Colonic mucosa (tissue), 4 donors: ENCODE data around the gene TMEM190. TPM values are rescaled to one million over a fixed set of nuclear protein-coding genes. Genes with fewer than 3 reads are reported as not detected.
A peak's percentile ranks its signal among the peaks of the same experiment; 100 is the strongest.

Source experiments
- DNase-seq: peaks from one replicate; pipeline ENCODE4 v3.0.0-alpha.2; 2020
- H3K27ac ChIP-seq: fragments of 200-600 bp; one replicate; pipeline ENCODE4 v1.8.0; 2021
- H3K27me3 ChIP-seq: fragments of 200-600 bp; one replicate; pipeline ENCODE4 v1.8.0; 2021
- H3K36me3 ChIP-seq: fragments of 200-600 bp; one replicate; pipeline ENCODE4 v1.8.0; 2021
- H3K4me1 ChIP-seq: fragments of 200-600 bp; one replicate; pipeline ENCODE4 v1.8.0; 2021; ENCODE audit warnings: mild to moderate bottlenecking
- H3K4me3 ChIP-seq: fragments of 200-600 bp; one replicate; pipeline ENCODE4 v1.8.0; 2021
- H3K9ac ChIP-seq, 2 donors: one replicate each; pipeline ENCODE4 v1.7.0; 2013; ENCODE audit warnings: control low read depth in 2 of 2, low read depth in 2 of 2, low read length in 2 of 2
- H3K9me3 ChIP-seq: fragments of 200-600 bp; one replicate; pipeline ENCODE4 v1.8.0; 2021
- intact Hi-C: fragments of 100-400 bp; cut with DNase I; formaldehyde crosslinking; loops from one replicate; pipeline ENCODE4 v1.14.1; 2022
- total RNA-seq, 2 donors: library from RNA; stranded (reverse); fragmentation: NEBNext Ultra II Directional in 1 of 2; extraction: Animal tissue kit (Norgen Biotek cat#: 25700) in 1 of 2; gene quantifications; one replicate each; pipeline ENCODE4 v1.2.1, GENCODE V29; 2021
- TF ChIP-seq, protein P1 (sequence below): fragments of 200-600 bp; IDR thresholded peaks from one replicate; pipeline ENCODE4 v1.8.0; 2022; ENCODE audit warnings: antibody characterized with exemption, mild to moderate bottlenecking
- donor health status: healthy.
- donor health status: DM: no; HTN: no; CAD: no.
- donor health status: DM: no; HTN: no; CAD: no.

Gene TMEM190
- total RNA-seq, 2 donors from 2014 or later: not detected

- H3K27me3 ChIP-seq: peaks cover 53% of the 10 kb centered on the region
- no peak within 1 kb of the TSS for H3K27ac ChIP-seq
- H3K36me3 ChIP-seq: no peaks in the 10 kb centered on the region
- H3K4me1 ChIP-seq: peaks cover 4% of the 10 kb centered on the region
- TF ChIP-seq, protein P1, sequence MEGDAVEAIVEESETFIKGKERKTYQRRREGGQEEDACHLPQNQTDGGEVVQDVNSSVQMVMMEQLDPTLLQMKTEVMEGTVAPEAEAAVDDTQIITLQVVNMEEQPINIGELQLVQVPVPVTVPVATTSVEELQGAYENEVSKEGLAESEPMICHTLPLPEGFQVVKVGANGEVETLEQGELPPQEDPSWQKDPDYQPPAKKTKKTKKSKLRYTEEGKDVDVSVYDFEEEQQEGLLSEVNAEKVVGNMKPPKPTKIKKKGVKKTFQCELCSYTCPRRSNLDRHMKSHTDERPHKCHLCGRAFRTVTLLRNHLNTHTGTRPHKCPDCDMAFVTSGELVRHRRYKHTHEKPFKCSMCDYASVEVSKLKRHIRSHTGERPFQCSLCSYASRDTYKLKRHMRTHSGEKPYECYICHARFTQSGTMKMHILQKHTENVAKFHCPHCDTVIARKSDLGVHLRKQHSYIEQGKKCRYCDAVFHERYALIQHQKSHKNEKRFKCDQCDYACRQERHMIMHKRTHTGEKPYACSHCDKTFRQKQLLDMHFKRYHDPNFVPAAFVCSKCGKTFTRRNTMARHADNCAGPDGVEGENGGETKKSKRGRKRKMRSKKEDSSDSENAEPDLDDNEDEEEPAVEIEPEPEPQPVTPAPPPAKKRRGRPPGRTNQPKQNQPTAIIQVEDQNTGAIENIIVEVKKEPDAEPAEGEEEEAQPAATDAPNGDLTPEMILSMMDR: no peak
- no peak for DNase-seq
- no peaks in the 10 kb centered on the region for H3K9me3 ChIP-seq
- intact Hi-C loops: no loop called here
- peak within 1 kb of the TSS; percentile 17 for H3K4me3 ChIP-seq
- H3K9ac ChIP-seq: no peak within 1 kb of the TSS
Observed at GRCh38 chr19:55370305-55370988, 6.2 kb upstream of the TMEM190 start, which contains the start of gene IL11. IL11 (minus strand) TSS chr19:55370463; CDS start chr19:55370310, 153 bp downstream.

DNA sequence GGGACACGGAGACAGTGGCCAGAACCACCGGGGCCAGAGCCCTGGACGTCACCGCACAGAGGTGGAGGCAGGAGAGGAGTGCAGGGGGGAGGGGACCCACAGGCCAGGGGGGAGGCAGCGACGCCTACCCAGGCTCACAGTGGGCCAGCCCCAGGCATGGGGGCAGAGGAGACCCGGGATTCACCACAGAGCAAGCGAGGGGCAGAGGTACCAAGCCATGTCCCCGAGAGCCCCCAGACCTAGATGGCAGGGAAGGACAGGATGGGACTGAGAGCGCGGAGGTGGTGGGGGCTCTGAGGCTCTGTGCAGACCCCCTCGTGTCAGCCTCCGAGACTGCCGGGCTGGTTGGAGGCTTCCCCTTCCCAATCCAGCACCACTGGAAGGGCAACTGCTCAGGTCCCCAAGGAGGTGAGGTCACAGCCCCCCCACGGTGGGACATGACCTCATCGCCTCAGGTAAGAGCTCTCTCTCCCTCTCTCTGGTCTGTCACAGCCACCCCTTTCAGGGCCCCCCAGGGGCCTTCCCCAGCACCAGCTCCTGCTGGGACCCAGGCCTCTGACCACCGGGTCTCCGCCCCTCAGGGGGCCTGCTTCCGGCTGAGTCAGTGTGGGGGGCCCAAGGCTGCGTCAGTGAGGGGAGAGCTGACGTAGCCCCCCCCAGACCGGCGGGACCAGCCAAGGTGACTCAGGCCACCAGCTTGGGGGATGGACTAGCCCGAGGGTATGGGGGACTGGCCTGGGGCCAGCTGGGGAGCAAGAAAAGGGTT, 4.1 kb upstream of the TMEM190 start:
- TF ChIP-seq, protein P1: no peak
- H3K36me3 ChIP-seq: no peaks in the 10 kb centered on the region
- H3K27ac ChIP-seq: no peak overlapping the region
- H3K4me3 ChIP-seq: no peak overlapping the region
- H3K9me3 ChIP-seq: no peaks in the 10 kb centered on the region
- no peak for DNase-seq
- intact Hi-C loops: no loop called here
- H3K4me1 ChIP-seq: peaks cover 4% of the 10 kb centered on the region
- no peak overlapping the region for H3K9ac ChIP-seq
- H3K27me3 ChIP-seq: peaks cover 53% of the 10 kb centered on the region

DNA sequence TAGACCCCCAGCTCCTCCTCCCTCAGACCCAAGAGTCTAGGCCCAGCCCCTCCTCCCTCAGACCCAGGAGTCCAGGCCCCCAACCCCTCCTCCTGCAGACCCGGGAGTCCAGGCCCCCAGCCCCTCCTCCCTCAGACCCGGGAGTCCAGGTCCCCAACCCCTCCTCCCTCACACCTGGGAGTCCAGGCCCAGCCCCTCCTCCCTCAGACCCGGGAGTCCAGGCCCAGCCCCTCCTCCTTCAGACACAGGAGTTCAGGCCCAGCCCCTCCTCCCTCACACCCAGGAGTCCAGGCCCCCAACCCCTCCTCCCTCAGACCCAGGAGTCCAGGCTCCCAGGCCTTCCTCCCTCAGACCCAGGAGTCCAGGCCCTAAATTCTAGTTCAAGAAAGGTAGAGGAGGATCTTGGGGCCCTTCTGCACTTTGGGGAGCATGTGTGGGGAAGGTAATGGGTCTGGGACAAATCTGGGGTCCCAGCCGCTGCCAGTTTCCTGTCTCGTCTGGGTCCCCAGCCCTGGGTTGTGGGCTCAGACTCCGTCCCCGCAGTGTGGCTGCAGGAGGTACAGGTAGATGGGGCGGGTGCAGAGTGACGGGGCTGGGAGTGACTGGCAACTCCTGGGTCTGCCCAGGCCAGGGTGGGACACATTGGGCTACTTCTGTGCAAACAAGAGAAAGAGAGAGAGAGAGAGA, 3.2 kb upstream of the TMEM190 start:
- Histone ChIP-seq H3K9me3 (no peaks in the 10 kb centered on the region), H3K27me3 (peaks cover 48% of the 10 kb centered on the region), H3K9ac (no peak overlapping the region), H3K4me1 (peaks cover 4% of the 10 kb centered on the region), H3K36me3 (no peaks in the 10 kb centered on the region), H3K27ac (no peak overlapping the region), H3K4me3 (no peak overlapping the region)
- no peak for DNase-seq
- intact Hi-C loops: no loop called here
- TF ChIP-seq, protein P1: no peak

DNA sequence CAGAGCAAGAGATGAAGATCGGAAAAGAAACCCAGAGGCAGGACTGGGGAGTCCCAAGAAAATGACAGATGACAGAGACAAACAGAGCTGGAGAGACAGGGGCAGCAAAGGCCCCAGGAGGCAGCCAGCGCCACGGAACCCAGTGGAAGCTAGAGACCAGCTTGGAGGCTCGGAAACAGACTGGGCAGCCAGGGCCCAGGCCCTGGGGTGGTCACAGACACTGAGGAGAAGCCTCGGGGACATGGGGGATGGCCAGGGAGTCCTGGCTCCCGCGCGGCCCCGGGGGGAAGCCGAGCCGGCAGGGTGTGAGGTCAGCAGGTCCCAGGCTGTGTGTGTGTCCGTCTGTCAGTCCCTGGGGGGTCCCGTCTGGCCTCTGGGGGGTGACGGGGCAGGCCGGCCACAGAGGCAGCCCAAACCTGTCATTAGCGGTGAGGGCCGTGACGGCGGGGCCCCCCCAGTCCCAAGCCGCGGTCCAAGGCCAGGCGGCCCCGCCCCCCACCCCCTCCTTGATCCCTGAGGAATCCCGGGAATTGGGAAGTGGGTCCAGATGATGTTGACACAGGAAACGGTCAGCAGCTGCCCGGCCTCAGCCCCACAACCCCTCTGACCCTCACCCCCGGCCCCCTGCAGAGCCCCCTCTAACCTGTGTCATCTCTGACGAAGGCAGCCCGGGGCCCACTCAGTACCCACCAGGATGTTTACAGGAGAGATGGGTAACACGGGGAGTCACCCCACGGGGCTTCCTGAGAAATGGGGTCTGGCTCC, 2.5 kb upstream of the TMEM190 start:
- TF ChIP-seq, protein P1: no peak
- no peaks in the 10 kb centered on the region for H3K9me3 ChIP-seq
- peaks cover 41% of the 10 kb centered on the region for H3K27me3 ChIP-seq
- no peaks in the 10 kb centered on the region for H3K36me3 ChIP-seq
- intact Hi-C loops: no loop called here
- H3K9ac ChIP-seq: no peak overlapping the region
- H3K27ac ChIP-seq: no peak overlapping the region
- H3K4me1 ChIP-seq: peaks cover 1% of the 10 kb centered on the region
- DNase-seq: no peak
- H3K4me3 ChIP-seq: no peak overlapping the region
